Activated CD8-positive, alpha-beta T cell treated with anti-CD3 and anti-CD28 coated beads for 36 hours (primary cell): ENCODE results near the gene HEPN1. TPM values are rescaled to one million over a fixed set of nuclear protein-coding genes. Genes with fewer than 3 reads are reported as not detected.

Experiments
- ATAC-seq: fragments of 200-7000 bp; cut with Tn5 transposase; one replicate; pipeline ENCODE4 v1.10.0; 2021; ENCODE audit warnings: mild to moderate bottlenecking, moderate library complexity
- CTCF ChIA-PET: fragments of 350-600 bp; sonication (Branson Sonifier 250); formaldehyde crosslinking; loops from one replicate; lab custom pipeline; 2021; ENCODE audit warnings: antibody characterized with exemption; lab: Charles Lee
- POLR2A ChIA-PET: fragments of 350-600 bp; sonication (Branson Sonifier 250); formaldehyde crosslinking; loops from one replicate; lab custom pipeline; 2021; ENCODE audit warnings: antibody characterized with exemption; lab: Charles Lee
- DNase-seq: peaks from one replicate; pipeline ENCODE4 v3.0.0-alpha.2; 2020
- H3K27ac Mint-ChIP-seq: one replicate; pipeline ENCODE4 v1.8.0; 2021; ENCODE audit warnings: mild to moderate bottlenecking, mixed read lengths
- H3K27me3 Mint-ChIP-seq: one replicate; pipeline ENCODE4 v1.8.0; 2021; ENCODE audit warnings: mixed read lengths
- H3K36me3 Mint-ChIP-seq: one replicate; pipeline ENCODE4 v1.8.0; 2021; ENCODE audit warnings: low read depth, mixed read lengths
- H3K4me1 Mint-ChIP-seq: one replicate; pipeline ENCODE4 v1.8.0; 2021; ENCODE audit warnings: low read depth, mixed read lengths
- H3K4me3 Mint-ChIP-seq: one replicate; pipeline ENCODE4 v1.8.0; 2021; ENCODE audit warnings: mild to moderate bottlenecking, moderate library complexity, mixed read lengths
- H3K9me3 Mint-ChIP-seq: one replicate; pipeline ENCODE4 v1.8.0; 2021; ENCODE audit warnings: mixed read lengths
- intact Hi-C: fragments of 100-400 bp; cut with micrococcal nuclease; formaldehyde crosslinking; loops from one replicate; pipeline ENCODE4 v1.10.0; 2022
- total RNA-seq, 2 experiments: library from RNA; stranded (reverse); gene quantifications; one replicate each; pipeline ENCODE4 v1.2.3, GENCODE V29; 2021
- TF ChIP-seq, protein P1 (sequence below): fragments of 200-600 bp; IDR thresholded peaks from one replicate; pipeline ENCODE4 v1.8.0; 2022; ENCODE audit warnings: antibody characterized with exemption, mild to moderate bottlenecking

The HEPN1 gene
- total RNA-seq, 2 experiments from 2014 or later, result not detected

DNA sequence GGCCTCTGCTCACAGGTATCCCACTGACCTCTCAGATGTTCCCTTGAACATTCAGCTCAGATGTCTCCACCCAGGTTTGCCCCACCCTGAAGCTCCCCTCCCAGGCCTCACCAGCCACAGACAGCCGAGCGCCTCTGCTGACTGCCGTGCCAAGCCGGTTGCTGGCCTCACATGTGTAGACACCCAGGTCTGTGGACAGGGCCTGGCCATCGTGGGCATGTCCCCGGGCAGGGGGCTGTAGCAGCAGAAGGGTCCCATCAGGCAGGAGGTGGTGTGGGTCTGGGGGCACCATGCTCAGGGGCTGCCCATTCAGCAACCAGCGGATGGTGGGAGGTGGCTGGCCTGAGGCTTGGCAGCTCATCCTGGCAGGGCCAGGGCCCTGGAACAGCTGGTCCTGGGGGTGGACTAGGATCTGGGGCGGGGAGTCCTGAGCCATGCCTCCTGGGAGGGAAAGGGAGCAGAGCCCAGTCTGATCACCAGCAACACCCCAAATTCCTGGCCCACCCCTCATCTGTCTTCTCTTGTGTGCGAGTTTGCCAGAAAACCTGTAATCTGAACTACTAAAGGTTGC lies 22.1 kb upstream of the HEPN1 start:
- CTCF ChIA-PET, result no interaction called here

DNA sequence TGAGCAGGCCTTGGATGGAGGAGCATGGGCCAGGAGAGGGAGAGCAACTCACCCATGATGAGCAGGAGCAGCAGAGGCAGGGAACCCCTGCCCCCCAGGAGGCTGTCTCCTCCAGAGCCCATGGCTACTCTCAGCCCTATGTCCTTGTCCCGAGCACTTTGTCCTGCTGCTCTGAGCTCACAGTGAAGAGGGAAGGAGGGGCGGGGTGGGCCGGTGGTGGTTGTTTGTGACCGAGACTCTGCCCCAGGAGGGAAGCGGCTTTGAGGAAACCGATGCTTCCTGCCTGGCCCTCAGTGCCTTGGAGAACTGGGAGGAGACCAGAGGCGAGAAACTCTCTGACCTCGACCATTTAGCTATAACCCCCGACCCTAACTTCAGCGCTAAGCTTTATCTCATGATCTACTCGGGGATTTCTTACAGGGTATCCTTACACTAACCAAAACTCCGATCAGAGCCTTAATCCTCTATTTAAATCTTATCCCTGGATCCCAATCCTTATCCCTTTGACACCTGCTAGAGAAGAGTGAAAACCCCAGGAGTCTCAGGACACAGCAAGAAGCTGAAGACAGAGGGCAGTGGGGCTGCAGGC lies 21.3 kb upstream of the HEPN1 start, which contains the start of gene ROBO4:
Gene ROBO4, minus strand, starts transcription at position 192 of the 589 bp plus-strand sequence. Its CDS starts 70 bp downstream, at position 122.
- Mint-ChIP-seq H3K4me1 (peaks cover 2% of the 10 kb centered on the region), H3K27me3 (peaks cover 8% of the 10 kb centered on the region), H3K27ac (no peak within 1 kb of the TSS), H3K9me3 (no peaks in the 10 kb centered on the region), H3K36me3 (no peaks in the 10 kb centered on the region), H3K4me3 (no peak within 1 kb of the TSS)
- no peak for DNase-seq
- ATAC-seq, result no peak
- intact Hi-C loops, result no loop called here
- POLR2A ChIA-PET, result no interaction called here
- TF ChIP-seq, protein P1, sequence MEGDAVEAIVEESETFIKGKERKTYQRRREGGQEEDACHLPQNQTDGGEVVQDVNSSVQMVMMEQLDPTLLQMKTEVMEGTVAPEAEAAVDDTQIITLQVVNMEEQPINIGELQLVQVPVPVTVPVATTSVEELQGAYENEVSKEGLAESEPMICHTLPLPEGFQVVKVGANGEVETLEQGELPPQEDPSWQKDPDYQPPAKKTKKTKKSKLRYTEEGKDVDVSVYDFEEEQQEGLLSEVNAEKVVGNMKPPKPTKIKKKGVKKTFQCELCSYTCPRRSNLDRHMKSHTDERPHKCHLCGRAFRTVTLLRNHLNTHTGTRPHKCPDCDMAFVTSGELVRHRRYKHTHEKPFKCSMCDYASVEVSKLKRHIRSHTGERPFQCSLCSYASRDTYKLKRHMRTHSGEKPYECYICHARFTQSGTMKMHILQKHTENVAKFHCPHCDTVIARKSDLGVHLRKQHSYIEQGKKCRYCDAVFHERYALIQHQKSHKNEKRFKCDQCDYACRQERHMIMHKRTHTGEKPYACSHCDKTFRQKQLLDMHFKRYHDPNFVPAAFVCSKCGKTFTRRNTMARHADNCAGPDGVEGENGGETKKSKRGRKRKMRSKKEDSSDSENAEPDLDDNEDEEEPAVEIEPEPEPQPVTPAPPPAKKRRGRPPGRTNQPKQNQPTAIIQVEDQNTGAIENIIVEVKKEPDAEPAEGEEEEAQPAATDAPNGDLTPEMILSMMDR, result no peak
- CTCF ChIA-PET, result interaction anchor here (0.9 to 1.1 kb wide), 2 partner anchors 21 to 61 kb away, joined by 3 read pairs; partner anchors contain the start of gene HEPN1

More for the DNA sequence above, 22.1 kb upstream of the HEPN1 start:
- H3K36me3 Mint-ChIP-seq, result no peaks in the 10 kb centered on the region
- intact Hi-C loops, result no loop called here
- H3K4me1 Mint-ChIP-seq, result peaks cover 2% of the 10 kb centered on the region
- no peaks in the 10 kb centered on the region for H3K9me3 Mint-ChIP-seq
- TF ChIP-seq, protein P1, result no peak
- peaks cover 8% of the 10 kb centered on the region for H3K27me3 Mint-ChIP-seq
- H3K27ac Mint-ChIP-seq, result no peak overlapping the region
- no peak for DNase-seq
- ATAC-seq, result no peak
- POLR2A ChIA-PET, result no interaction called here
- no peak overlapping the region for H3K4me3 Mint-ChIP-seq

DNA sequence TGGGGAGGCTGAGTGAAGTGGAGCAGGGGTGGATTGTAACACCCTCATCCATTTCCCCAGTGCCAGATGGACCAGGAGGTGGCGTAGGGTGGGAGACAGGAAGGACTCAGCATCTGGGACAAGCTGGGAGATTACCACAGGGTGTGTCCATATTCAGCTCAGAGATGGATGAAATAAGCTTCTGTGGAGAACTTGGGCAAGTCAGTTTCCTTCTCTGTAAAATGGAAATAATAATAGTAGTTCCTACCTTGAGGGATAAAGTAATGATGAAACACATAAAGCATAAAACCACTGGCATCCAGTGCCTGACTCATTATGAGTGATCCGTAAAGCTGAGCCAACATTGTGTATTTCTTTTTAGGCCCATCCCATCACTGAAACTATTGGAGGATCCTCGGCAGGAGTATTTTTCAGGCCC lies 20.8 kb upstream of the HEPN1 start:
- Mint-ChIP-seq H3K4me3 (no peak overlapping the region), H3K4me1 (peaks cover 2% of the 10 kb centered on the region), H3K27me3 (peaks cover 8% of the 10 kb centered on the region), H3K27ac (no peak overlapping the region), H3K9me3 (no peaks in the 10 kb centered on the region), H3K36me3 (no peaks in the 10 kb centered on the region)
- no peak for DNase-seq
- no peak for ATAC-seq
- intact Hi-C loops, result no loop called here
- TF ChIP-seq, protein P1, result no peak
- ChIA-PET CTCF (interaction anchor here (0.9 to 1.1 kb wide), 2 partner anchors 21 to 61 kb away, joined by 3 read pairs; partner anchors contain the start of gene HEPN1), POLR2A (no interaction called here)

DNA sequence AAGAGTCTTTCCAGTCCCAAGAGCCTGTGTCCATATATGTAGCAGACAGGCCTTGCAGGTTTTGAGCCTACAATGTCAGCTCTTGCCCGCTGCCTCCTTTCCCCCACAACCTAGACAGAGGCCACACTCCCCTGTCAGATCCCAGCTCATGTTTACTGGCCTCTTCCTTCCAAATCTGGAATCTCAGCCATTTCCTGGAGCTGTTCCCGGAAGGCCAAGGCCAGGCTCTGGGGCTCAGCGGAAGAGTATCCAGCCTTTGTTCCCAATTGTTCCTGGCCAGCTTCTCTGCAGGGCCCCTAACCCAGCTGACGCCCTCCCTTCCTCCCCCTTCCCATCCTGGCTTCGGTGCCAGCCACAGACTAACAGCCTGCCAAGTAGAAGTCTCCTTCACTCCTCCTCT lies 20.3 kb upstream of the HEPN1 start:
- no peaks in the 10 kb centered on the region for H3K36me3 Mint-ChIP-seq
- POLR2A ChIA-PET, result no interaction called here
- peaks cover 8% of the 10 kb centered on the region for H3K27me3 Mint-ChIP-seq
- ATAC-seq (no peak), DNase-seq (no peak)
- no peaks in the 10 kb centered on the region for H3K9me3 Mint-ChIP-seq
- TF ChIP-seq, protein P1, result no peak
- intact Hi-C loops, result no loop called here
- H3K4me1 Mint-ChIP-seq, result peaks cover 2% of the 10 kb centered on the region
- no peak overlapping the region for H3K27ac Mint-ChIP-seq
- no peak overlapping the region for H3K4me3 Mint-ChIP-seq
- CTCF ChIA-PET, result interaction anchor here (0.9 kb wide), 1 partner anchor 20 kb away, joined by 3 read pairs; the partner anchor contains the start of gene HEPN1
